HG03469 (cell line): Measurements from ENCODE around the gene HOMER3.
"Not testable (repeated sequence)": the region's sequence is repeated elsewhere in the genome, so short reads cannot be mapped to it uniquely, and the experiment has no call there.

Experiments used
- ATAC-seq: cut with Tn5 transposase; IDR thresholded peaks from one replicate; pipeline ENCODE4 v1.9.1; 2021; ENCODE audit warnings: mild to moderate bottlenecking, moderate library complexity, moderate number of reproducible peaks; ENCODE audit not compliant: unreplicated experiment

HOMER3 gene

DNA sequence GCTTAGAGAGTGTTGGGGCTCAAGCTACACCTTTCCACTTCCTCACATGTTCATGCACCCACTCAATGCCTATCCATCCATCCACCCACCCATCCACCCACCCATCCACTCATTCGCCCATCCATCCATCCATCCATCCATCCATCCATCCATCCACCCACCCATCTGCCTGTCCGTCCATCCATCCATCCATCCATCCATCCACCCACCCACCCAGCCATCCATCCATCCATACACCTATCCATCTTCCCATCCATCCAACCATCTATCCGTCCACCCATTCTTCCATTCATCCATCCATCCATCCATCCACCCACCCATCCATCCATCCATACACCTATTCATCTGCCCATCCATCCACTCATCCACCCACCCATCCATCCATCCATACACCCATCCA, 13.1 kb upstream of the HOMER3 start:
- ATAC-seq = no peak

DNA sequence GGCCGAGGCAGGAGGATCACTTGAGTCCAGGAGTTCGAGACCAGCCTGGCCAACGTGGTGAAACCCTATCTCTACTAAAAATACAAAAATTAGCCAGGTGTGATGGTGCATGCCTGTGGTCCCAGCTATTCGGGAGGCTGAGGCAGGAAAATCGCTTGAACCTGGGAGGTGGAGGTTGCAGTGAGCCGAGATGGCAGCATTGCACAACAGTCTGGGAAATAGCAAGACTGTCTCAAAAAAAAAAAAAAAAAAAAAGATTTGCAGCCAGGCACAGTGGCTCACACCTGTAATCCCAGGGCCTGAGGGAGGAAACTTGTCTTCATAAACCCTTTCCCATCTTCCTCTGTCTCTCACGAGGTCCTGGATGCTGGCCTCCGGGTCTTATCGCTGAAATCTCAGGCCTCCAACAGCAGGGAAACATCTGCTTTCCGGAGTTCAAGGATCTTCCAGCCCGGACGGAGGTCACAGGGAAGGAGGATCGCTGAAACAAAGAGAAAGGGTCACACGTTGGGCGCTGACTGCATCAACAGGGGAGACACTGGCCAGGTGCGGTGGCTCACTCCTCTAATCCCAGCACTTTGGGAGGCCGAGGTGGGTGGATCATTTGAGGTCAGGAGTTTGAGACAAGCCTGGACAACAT, 11.5 kb upstream of the HOMER3 start:
- ATAC-seq = not testable (repeated sequence)

DNA sequence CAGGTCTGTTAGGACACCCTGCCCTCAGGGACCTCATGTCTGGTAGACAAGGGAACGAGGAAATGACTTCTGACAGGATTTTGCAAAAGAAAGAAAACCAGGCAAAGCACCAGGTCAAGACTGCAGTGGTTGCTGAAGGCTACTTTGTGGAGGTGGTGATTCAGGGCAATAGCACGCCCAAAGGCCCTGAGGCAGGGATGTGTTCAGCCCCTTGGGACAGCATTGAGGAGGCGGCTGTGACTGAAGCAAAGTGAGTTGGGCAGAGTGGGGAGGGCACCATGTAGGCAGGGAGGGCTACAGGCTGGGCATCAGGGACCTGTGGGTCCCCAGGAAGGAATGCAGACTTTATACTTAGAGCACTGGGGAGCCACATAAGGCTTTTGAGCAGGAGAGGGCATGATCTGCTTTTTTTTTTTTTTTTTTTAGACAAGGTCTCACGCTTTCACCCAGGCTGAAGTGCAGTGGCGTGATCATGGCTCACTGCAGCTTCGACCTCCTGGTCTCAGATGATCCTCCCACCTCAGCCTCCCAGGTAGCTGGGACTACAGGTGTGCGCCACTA, 10.8 kb upstream of the HOMER3 start:
- ATAC-seq = no peak

DNA sequence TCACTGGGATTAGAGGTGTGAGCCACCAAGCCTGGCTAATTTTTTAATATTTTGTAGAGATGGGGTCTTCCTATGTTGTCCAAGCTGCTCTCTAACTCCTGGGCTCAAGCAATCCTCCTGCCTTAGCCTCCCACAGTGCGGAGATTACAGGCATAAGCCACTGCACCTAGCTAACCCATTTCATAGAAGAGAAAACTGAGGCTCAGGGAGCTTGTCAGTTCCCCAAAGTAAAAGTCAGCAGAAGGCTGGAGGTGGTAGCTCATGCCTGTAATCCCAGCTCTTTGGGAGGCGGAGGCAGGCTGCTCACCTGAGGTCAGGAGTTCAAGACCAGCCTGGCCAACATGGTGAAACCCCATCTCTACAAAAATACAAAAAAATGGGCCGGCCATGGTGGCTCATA, 8.8 kb upstream of the HOMER3 start:
- ATAC-seq = no peak

DNA sequence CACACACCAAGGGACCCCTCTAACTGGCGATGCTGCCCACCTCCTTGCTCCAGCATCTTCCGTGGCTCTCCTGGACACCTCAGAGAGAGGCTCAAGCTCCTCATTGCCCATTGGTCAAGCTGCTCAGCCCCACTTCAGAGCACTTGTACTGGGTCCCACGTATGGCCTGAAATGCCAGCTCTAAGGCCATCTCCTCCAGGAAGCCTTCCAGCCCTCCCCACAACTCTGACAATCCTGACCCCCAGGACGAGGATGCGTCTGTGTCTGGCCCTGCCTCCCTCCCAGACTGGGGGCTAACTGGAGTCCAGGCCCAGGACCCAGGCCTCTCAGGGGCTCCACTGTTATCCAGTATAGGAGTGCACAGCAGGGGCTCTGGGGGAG, 7.9 kb upstream of the HOMER3 start:
- ATAC-seq = no peak

DNA sequence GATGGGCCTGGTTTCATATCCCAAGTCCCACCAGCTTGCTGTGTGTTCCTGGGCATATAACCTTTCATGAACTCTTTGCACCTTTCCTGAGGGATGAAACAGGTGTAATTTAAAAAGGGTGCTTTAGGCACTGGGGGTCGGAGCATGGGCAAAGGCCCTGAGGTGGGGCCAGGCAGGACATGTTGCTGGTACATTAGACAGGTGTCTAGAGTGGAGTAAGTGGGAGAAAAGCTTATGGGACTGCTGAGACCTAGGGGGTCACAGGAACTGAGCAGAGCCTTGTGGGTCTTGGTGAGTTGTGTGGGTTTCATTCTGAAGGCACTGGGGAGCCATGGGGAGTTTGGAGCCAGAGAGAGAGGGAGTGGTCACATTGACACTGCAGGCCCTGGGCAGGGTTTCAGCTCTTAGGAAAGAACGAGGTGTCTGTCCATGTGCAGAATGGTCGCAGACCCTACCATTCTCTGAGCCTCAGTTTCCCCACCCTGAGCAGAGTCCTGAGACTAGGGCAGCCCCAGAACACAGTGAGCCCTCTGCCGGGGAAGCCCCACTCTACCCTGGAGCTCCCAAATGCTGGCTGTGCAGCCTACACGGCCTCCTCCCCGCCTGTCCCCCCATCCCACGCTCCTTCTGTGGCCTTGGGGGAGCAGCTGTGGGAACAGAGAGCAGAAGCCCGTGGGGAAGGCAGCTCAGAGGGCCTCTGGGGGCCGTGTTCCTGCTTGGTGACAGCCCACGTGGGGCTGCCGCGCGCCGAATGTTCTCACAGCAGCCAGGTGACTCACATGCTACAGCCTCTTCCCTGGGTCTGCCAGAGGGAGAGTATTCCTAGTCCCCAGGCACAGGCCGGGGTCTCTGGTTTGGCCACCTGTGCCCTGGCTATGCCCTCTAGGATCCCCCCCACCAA, 7.3 kb upstream of the HOMER3 start:
- ATAC-seq = no peak

DNA sequence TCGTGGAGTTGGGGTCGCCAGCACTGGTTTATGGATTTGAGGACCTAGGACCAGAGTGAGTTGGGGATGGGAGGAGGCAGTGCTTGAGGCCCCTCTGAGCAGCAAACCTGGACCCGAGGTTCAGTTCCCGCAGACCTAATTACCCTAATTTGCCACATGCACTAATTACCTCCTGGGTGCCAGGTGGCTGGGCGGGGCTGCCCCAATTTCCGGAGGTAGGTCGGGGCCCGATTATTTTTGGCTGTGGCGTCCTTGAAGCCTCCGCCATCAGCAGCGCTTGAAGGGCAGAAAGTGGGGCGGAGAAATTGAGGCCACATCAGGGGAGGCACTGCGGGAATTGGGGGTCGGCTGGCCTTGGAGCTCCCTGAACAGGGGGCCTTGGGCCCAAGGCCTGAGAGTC, 5.9 kb upstream of the HOMER3 start:
- ATAC-seq = no peak

DNA sequence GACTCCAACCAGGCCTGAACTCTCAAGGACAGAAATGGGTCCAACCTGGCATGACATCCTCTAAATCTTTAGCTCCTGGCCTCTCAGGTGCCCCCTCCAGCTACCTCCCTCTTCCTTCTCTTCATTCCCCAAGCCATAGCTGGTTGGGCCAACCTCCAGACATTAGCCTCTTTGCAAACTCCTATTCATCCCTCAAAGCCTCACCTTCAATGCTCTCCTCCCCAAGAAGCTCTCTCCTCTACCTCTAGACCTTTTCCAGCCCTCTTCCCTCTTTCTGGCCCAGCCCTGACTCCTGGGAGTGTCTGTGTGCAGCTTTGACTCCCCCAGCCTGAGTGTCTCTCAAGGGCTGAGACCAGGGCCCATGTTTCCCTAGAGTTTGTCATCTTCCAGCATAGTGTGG, 5.3 kb upstream of the HOMER3 start:
- no peak for ATAC-seq

DNA sequence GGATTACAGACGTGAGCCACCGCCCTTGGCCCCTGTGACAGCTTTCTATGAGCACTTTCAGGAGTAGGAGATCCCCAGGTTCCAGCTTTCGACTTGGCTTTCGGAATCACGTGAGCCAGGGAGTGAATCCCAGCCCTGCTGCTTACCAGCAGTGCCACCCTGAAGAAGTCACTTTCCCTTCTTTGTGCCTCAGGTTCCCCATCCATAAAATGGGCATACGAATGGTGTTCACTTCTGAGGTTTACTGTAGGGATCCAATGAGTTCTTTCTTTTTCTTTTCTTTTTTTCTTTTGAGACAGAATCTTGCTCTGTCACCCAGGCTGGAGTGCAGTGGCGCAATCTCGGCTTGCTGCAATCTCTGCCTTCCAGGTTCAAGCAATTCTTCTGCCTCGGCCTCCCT, 4.3 kb upstream of the HOMER3 start:
- ATAC-seq = no peak

DNA sequence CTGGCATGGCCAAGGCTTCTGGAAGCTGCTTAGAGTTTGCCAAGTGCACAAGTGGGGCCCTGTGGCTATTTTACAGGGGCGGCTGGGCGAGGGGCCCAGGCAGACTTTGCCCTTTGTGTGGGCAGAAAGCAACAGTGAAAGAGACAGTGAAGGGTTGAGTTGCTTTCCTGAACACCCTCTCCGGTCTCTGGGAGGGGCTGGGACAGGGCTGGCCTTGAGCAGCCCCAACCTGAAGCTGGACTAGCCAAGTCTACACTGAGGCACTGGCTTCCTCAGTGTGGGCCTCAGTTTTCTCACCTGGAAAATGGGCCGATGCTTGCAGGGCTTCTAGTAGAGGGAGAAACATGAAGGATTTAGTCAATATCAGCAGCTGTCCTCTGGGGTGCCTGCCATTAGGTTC, 2.4 kb upstream of the HOMER3 start:
- ATAC-seq = no peak

DNA sequence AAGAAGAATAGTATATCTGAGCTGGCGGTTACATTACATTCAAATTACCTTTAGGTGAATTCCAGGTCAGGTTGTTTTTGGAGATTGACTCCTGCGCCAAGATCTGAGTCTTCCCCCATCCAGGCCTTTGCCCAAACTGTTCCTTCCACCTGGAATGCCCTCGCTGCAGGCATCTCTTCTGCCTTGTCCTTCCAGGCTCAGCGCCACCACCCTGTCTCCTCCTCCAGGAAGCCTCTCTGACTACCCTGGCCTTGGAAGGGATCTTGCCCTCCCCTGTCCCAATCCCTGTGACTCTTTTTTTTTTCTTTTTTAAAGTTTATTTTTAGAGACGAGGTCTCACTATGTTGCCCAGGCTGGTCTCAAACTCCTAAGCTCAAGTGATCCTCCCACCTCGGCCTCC, 1.7 kb upstream of the HOMER3 start:
- ATAC-seq = no peak

DNA sequence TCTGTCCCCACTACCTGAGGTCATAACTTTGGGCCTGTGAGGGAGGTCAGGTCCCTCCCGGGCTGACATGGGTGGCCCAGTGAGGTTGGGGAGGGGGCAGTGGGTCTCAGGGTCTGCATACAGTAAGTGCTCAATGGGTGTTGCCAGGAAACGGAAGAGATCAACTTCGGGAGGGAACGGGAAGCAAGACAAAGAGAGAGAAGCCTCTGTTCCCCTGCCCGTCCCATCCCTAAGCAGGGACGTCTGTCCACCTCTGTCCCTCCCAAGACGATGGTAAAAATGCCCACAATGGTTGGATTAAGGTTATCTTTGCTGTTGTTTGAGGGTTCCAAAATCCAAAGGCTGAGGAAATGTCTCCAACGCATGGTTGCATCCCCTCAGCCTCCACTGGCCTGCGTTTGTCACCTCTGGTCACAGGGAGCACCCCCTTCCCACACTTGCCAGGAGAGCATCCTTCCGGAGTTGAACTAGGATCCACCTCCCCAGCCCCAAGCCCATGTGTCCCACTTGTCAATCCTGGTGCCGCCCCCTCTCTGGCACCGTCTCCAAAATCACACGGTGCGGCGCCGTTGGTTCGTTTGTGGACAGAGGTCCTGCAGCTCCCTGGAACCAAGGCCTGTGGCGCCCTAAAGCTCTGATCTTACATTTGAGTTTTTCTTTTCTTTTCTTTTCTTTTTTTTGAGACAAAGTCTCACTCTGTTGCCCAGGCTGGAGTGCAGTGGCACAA, 774 bp upstream of the HOMER3 start:
- ATAC-seq = no peak

DNA sequence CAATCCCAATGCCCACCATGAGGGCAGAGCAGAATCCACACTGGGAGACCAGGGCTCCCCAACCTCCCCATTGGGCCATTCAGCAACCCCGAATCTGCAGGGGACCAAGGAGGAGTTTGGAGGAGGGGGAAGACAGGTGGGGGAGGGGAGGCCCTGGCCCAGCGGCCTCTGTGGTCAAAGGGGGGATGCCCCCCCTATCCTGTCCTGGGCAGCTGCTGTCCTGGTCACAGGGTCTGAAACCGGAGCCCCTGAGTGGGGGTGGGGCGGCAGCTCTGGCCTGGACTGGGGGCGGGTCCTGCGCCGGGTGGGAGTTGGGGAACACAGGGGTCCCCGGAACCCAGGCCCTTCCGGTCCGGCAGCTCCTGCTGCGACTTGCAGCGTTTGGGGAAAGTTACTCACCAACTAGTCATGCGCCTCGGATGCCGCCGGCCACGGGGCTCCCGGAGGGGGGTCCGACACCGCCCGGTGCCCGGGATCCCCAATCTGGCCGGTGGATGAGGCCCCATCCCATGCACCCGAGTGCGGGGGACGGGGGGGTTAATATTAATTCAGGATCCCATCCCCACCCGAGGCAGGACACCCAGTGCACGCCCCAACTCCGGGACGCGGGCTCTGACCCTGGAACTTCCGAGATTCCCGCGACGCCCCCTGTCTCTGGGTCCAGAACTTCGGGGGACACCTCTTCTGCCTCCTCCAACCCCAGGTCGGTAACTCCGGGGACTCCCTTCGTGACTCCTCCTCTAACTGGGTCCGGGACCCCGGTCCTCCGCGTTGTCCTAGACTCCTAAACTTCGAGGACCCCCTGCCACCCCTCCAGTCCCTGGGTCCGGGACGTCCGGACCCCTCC, 872 bp downstream of the HOMER3 start:
- no peak for ATAC-seq

DNA sequence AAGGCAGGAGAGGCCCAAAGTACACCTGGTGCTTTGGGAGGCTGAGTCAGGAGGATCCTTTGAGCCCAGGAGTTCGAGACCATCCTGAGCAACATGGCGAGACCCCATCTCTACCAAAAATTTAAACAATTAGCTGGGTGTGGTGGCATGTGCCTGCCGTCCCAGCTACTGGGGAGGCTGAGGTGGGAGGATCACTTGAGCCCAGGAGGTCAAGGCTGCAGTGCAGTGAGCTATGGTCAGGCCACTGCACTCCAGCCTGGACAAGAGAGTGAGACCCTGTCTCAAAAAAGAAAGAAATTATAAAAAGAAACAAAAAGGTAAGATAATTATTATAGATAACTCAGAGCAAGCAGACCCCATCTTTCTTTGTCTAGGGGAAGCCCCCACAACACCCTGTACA, 1.9 kb downstream of the HOMER3 start:
- ATAC-seq = no peak

DNA sequence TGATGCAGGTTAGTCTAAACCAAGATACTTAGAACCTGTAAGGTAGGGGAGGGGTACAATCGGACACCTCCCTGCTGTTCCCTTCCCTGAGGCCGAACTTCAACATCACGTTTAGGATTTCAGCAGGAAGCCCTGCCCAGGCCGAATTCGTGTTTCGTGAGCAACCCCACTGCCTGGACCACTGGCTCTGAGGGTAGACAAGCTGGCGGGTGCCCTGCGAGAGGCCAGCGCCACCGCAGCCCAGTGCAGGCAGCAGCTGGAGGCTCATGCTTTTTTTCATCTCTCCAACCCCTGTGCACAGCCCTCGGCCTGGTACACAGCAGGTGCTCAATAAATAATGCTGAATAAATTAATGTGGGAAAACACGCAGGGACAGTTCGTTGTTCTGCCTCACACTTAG, 7.7 kb downstream of the HOMER3 start:
- no peak for ATAC-seq

DNA sequence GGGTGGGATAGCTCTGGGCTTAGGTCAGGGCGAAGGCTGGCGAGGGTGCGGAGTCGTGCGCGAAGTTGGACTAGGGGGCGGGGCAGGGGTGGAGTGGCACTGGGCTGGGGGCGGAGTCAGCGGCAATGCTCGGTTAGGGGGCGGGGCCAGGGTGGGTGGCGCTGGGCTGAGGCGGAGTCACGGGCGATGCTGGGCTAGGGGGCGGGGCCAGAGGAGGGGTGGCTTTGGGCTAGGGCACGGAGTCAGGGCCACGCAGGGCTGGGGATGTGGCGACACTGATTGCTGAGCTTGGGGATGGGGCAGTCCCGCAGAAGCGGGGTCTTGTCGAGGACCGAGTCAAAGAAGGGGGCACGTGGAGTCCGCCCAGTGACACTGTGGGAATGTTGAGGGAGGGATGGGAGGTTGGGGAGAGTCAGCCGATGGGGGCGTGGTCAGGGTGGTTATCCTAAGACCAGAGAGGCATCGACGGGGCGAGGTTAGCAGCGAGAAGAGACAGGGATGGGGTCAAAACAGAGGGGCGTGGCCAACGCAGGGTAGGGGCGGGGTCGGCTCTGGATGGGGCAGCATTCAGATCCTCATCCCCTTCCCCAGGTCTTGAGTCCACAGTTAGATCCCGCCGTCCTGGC, 8.7 kb downstream of the HOMER3 start:
- ATAC-seq = no peak

DNA sequence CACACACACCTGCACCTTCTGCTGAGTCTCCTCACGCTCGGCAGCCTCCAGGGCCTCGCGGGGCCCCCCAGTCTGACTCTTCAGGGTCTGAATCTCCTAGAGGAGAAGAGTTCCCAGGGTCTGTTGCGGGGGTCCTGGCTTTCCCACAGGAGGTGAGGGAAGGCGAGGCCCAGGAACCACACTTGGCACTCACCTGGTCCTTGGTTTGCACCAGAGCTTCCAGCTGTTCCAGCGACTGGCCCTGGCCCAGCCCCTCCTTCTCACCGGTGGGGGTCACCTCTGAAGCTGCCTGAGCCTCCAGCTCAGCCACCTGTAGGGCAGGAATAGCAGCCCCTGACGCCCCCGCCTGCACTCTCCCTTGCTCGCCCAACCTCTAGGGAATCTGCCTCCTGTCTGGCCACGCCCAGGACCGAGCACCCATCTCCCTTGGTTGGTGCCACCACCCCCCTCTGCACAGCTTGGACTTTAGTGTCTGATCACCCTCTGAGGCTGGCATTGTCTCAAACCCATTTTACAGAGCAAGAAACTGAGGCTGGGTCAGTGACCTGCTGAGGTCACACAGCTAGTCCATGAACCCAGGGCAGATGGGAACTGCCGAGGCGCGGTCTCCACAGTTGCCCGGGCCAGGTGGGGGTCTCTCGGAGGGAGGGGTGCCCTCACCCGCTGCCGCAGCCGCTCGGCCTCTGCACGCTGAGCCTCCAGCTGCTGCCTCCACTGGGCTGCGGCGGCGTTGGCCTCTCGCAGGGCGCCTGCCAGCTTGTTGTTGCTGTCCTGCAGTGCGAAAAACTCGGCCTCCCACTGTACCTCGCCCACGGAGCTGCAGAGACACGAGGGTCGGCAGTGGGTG, 9.5 kb downstream of the HOMER3 start:
- ATAC-seq = no peak

DNA sequence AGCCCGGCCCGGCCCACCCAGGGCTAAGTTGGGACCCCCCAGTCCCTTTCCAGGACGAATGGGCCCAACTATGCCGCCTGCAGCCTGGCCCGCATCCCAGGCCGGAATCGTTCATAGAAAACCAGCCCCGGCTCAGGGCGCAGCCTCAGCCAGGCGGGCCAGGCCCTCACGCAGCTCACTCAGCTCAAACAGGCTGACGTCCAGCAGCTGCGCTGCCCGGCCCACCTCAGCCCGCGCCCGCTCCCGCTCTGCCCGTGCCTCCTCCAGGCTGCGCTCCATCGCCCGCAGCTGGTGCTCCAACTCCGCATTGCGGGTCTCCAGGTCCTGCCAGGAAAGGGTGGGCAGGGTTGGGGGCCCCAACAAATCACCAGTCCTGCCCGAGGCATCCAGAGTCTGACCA, 11.7 kb downstream of the HOMER3 start:
- no peak for ATAC-seq
